Suppressor macrophage treated with lipopolysaccharide for 1 hour (primary cell): Measurements from ENCODE around the gene TMEM88.

Source experiments
- DNase-seq, 3 donors: peaks; one replicate each; pipeline ENCODE4 v3.0.0-alpha.2; 2020 to 2022

TMEM88 gene

GRCh38 chr17:7885367-7886226 lies 30.7 kb downstream of the TMEM88 start:
- peak in 2 of 3 donors; percentile 34 to 66 for DNase-seq

GRCh38 chr17:7886227-7887037 lies 31.6 kb downstream of the TMEM88 start:
- no peak for DNase-seq

DNA sequence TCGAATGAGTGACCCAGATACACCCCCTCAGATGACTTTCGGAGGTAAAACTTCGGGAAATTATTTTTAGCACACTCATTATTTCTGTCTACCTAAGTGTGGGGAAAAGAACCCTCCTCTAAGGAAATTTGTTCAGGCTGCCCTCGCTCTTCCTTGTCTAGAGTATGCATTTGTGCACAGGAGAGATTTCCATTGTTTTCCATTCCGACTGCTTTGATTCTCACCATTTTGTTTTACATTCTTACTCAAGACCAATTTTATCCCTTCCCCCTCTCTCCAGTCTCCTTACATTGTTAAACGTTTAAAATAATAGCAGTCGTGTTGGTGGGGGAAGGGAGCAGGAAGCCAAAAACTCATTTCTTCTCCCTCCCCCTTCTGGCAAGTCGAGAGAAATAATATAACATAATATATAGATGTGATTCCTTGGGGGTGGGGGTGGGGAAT lies 32.2 kb downstream of the TMEM88 start:
- DNase-seq = no peak

DNA sequence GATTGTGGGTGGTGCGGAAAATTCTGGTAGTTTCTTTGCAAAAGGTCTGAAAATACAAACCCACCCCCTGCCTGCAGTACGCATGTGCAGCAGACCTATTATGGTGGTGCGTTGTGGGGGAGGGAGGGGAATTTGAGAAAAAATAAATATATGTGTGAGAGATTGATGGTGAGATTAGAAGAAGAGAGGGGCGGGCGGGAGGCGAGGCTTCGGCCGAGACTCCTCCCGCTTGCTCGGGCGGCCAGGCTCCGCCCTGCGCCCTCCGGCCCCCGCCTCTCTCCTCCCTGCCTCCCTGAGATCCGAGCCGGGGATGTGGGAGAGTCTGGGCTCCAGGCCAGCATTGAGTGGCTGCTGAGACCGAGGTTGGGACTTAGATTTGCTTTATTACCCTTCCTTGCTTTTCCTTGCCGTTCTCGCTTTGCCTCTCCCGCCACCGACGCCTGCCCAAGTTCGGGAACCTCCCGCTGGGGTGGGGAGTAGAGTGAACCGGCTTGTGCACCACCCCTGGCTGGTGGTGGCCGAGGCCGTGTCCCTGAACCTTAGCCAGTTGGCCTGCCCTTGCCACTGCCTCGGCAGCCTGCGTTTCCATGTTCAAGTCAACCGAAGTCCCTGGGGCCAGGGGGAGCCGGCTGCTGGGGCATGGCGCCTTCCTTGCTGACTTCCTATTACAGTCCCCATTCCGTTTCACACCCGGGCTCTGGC lies 32.8 kb downstream of the TMEM88 start:
- peak; percentile 79 to 92 (median 84) for DNase-seq

GRCh38 chr17:7888184-7888920 lies 33.5 kb downstream of the TMEM88 start, which contains the start of gene CHD3:
Gene CHD3 (plus strand): TSS chr17:7888789. CDS start chr17:7889001, 212 bp downstream.
- DNase-seq = no peak

GRCh38 chr17:7889166-7889955 lies 34.5 kb downstream of the TMEM88 start:
- peak; percentile 94 to 96 (median 95) for DNase-seq

GRCh38 chr17:7893187-7893880 lies 38.5 kb downstream of the TMEM88 start:
- no peak for DNase-seq

- no peak for DNase-seq
Measured at GRCh38 chr17:7894226-7894625, 39.4 kb downstream of the TMEM88 start.

DNA sequence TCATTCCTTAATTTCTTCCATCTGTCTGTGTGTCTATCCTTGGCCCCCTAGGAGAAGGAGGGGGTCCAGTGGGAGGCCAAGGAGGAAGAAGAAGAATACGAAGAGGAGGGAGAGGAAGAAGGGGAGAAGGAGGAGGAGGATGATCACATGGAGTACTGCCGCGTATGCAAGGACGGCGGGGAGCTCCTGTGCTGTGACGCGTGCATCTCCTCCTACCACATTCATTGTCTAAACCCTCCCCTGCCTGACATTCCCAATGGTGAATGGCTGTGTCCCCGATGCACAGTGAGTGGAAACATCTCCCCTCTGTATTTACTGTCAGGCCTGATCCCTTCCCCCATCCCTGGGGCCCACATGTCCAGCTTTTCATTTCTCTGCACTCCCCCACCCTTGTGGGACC lies 40.0 kb downstream of the TMEM88 start:
- DNase-seq = no peak

- DNase-seq = no peak
Measured at GRCh38 chr17:7897090-7897489, 42.2 kb downstream of the TMEM88 start.

GRCh38 chr17:7897773-7898172 lies 42.9 kb downstream of the TMEM88 start:
- peak; percentile 84 to 92 (median 89) for DNase-seq

- DNase-seq = no peak
Measured at GRCh38 chr17:7903154-7904103, 48.6 kb downstream of the TMEM88 start.
